GM12878 (cell line): ENCODE data around the gene STXBP2.

ENCODE experiments used
- IKZF1 ChIP-seq: fragments of 450-650 bp; conservative IDR thresholded peaks from 2 replicates; pipeline ENCODE4 v1.6.1; 2017; ENCODE audit warnings: antibody characterized with exemption, mild to moderate bottlenecking
- KDM1A ChIP-seq: fragments of 200-600 bp; sonication (generic); IDR thresholded peaks from 2 replicates; pipeline ENCODE4 v1.6.1; 2016; ENCODE audit warnings: borderline replicate concordance
- TARDBP ChIP-seq: IDR thresholded peaks from 2 replicates; pipeline ENCODE4 v1.6.1; 2016; ENCODE audit warnings: borderline replicate concordance

DNA sequence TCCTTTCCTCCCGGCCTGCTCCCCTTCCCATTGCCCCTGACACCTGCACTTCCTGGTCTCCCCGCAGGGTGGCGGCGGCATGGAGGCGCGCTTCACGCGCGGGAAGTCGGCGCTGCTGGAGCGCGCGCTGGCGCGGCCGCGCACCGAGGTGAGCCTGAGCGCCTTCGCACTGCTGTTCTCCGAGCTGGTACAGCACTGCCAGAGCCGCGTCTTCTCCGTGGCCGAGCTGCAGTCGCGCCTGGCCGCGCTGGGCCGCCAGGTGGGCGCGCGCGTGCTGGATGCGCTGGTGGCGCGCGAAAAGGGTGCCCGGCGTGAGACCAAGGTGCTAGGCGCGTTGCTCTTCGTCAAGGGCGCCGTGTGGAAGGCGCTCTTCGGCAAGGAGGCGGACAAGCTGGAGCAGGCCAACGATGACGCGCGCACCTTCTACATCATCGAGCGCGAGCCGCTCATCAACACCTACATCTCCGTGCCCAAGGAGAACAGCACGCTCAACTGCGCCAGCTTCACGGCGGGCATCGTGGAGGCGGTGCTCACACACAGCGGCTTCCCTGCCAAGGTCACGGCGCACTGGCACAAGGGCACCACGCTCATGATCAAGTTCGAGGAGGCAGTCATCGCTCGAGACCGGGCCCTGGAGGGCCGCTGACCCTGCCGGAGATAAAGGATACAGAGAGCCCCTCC lies 45.4 kb downstream of the STXBP2 start:
- TF ChIP-seq KDM1A: no peak
- no peak for TF ChIP-seq IKZF1
- TF ChIP-seq TARDBP: no peak
